MM.1S (cell line): Measurements from ENCODE around the gene PRKCA.

ENCODE experiments used
- DNase-seq: peaks from one replicate; pipeline ENCODE4 v3.0.0-alpha.2; 2015
- H2AFZ ChIP-seq: fragments of 300-600 bp; sonication (generic); 2 replicates; pipeline ENCODE4 v1.6.0; 2016; ENCODE audit warnings: antibody characterized with exemption, low read length
- H3F3A ChIP-seq: fragments of 300-600 bp; sonication (generic); 2 replicates; pipeline ENCODE4 v1.6.1; 2016; ENCODE audit warnings: mild to moderate bottlenecking, antibody characterized with exemption, low read length, moderate library complexity, mixed read lengths; ENCODE audit not compliant: insufficient read depth
- H3K27ac ChIP-seq: fragments of 300-600 bp; sonication (generic); 2 replicates; pipeline ENCODE4 v1.5.1; 2016; ENCODE audit warnings: mild to moderate bottlenecking, low read length
- H3K27me3 ChIP-seq: fragments of 300-600 bp; sonication (generic); replicated peaks from 2 replicates; pipeline ENCODE4 v1.6.0; 2016; ENCODE audit warnings: low read length; ENCODE audit not compliant: insufficient read depth
- H3K36me3 ChIP-seq: fragments of 300-600 bp; sonication (generic); replicated peaks from 2 replicates; pipeline ENCODE4 v1.6.1; 2016; ENCODE audit warnings: mild to moderate bottlenecking, low read length, mixed read lengths; ENCODE audit not compliant: insufficient read depth
- H3K4me1 ChIP-seq: fragments of 300-600 bp; sonication (generic); 2 replicates; pipeline ENCODE4 v1.6.1; 2016; ENCODE audit warnings: low read length, mixed read lengths
- H3K4me2 ChIP-seq: fragments of 300-600 bp; sonication (generic); 2 replicates; pipeline ENCODE4 v1.6.0; 2016; ENCODE audit warnings: low read depth, low read length
- H3K4me3 ChIP-seq: fragments of 300-600 bp; sonication (generic); 2 replicates; pipeline ENCODE4 v1.5.1; 2016; ENCODE audit warnings: low read length, mixed read lengths
- H3K79me2 ChIP-seq: fragments of 300-600 bp; sonication (generic); 2 replicates; pipeline ENCODE4 v1.6.1; 2016; ENCODE audit warnings: mixed run types, low read length, mixed read lengths
- H3K9ac ChIP-seq: fragments of 300-600 bp; sonication (generic); 2 replicates; pipeline ENCODE4 v1.6.1; 2016; ENCODE audit warnings: low read length, mixed read lengths
- H3K9me2 ChIP-seq: fragments of 300-600 bp; sonication (generic); replicated peaks from 2 replicates; pipeline ENCODE4 v1.6.1; 2016; ENCODE audit warnings: mild to moderate bottlenecking, low read length, mixed read lengths; ENCODE audit not compliant: insufficient read depth
- H3K9me3 ChIP-seq: fragments of 300-600 bp; sonication (generic); replicated peaks from 2 replicates; pipeline ENCODE4 v1.6.1; 2016; ENCODE audit warnings: mild to moderate bottlenecking, low read length, mixed read lengths; ENCODE audit not compliant: insufficient read depth
- H4K20me1 ChIP-seq: fragments of 300-600 bp; sonication (generic); 2 replicates; pipeline ENCODE4 v1.6.1; 2016; ENCODE audit warnings: mild to moderate bottlenecking, low read length, moderate library complexity, mixed read lengths; ENCODE audit not compliant: insufficient read depth
- EZH2 ChIP-seq: fragments of 300-600 bp; sonication (generic); optimal IDR thresholded peaks from 2 replicates; pipeline ENCODE3; 2017; ENCODE audit warnings: low read depth, mild to moderate bottlenecking, antibody characterized with exemption, low read length, mixed read lengths
- EZH2phosphoT487 ChIP-seq: fragments of 300-600 bp; sonication (generic); IDR thresholded peaks from 2 replicates; pipeline ENCODE4 v1.6.1; 2018; ENCODE audit warnings: antibody characterized with exemption, low read length
- TF ChIP-seq, protein P1 (sequence below): fragments of 300-600 bp; sonication (generic); IDR thresholded peaks from 2 replicates; pipeline ENCODE4 v1.5.1; 2016; ENCODE audit warnings: antibody characterized with exemption, low read length, mixed read lengths

Gene PRKCA

DNA sequence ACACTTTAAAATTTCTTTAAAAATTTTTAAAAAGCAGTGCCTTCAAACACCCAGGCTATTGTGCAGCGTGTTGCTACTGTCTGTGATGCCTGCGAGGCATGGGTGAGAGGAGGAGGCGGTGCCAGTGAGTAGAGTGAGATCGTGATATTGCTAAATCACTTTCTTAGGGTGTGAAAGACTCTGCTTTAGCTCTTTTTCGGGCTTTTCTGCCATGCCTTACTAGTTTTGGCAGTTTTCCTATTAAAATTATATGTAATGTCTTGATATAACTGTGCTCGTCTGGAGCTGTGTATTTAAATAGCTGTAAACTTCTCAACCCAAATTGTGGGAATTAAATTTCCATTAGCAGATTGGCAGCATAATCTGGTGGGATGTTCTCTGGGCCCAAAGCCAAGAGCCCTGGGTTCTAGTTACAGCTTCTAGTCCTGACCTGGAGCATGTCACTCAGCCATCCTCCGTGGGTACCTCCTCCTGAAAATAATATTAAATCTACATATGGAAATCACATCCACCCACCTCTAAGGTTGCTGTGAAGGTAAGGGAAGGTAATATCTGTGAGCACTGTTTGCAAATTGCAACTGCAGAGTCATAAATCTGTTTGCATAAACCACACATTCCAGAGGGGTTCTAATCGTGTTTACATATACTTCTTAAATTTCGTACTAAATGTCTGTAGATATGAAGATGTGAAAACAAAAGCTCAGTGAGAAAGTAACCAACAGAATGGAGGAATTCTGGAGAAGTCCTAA is 268.2 kb downstream of the PRKCA start:
- Histone ChIP-seq H3F3A (no peaks in the 10 kb centered on the region), H3K27me3 (no peaks in the 10 kb centered on the region), H3K4me3 (no peak overlapping the region), H3K9ac (no peak overlapping the region), H3K27ac (no peak overlapping the region), H3K4me1 (peaks cover 4% of the 10 kb centered on the region; the same call in 1 of the 2 replicates), H2AFZ (no peak overlapping the region), H3K36me3 (no peaks in the 10 kb centered on the region), H3K9me2 (no peaks in the 10 kb centered on the region), H3K4me2 (no peak overlapping the region), H4K20me1 (no peaks in the 10 kb centered on the region), H3K9me3 (no peaks in the 10 kb centered on the region), H3K79me2 (no peaks in the 10 kb centered on the region)
- DNase-seq = no peak
- TF ChIP-seq, protein P1, sequence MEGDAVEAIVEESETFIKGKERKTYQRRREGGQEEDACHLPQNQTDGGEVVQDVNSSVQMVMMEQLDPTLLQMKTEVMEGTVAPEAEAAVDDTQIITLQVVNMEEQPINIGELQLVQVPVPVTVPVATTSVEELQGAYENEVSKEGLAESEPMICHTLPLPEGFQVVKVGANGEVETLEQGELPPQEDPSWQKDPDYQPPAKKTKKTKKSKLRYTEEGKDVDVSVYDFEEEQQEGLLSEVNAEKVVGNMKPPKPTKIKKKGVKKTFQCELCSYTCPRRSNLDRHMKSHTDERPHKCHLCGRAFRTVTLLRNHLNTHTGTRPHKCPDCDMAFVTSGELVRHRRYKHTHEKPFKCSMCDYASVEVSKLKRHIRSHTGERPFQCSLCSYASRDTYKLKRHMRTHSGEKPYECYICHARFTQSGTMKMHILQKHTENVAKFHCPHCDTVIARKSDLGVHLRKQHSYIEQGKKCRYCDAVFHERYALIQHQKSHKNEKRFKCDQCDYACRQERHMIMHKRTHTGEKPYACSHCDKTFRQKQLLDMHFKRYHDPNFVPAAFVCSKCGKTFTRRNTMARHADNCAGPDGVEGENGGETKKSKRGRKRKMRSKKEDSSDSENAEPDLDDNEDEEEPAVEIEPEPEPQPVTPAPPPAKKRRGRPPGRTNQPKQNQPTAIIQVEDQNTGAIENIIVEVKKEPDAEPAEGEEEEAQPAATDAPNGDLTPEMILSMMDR = no peak
- TF ChIP-seq EZH2phosphoT487 = no peak
- no peak for TF ChIP-seq EZH2

DNA sequence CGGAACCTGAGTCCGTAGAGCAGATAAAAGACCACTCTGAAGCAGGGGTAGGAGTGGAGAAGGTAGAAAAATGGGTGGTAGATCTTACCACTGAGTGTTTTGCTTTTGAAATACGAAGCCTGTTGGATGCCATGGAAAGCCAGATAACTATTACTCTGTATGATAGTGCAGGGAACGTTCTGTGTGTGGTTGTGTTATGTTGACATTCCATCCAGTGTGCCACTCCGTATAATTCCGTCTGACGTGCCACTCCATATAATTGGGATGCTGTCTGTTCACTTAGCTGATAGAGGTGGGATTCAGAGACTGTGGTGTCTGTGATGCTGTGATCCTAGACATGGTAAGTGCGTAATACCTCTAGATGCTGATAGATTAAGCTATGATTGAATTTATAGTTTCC is 269.3 kb downstream of the PRKCA start:
- no peak overlapping the region for H3K9ac ChIP-seq
- H3F3A ChIP-seq = no peaks in the 10 kb centered on the region
- no peaks in the 10 kb centered on the region for H3K79me2 ChIP-seq
- H3K4me2 ChIP-seq = no peak overlapping the region
- no peaks in the 10 kb centered on the region for H3K36me3 ChIP-seq
- no peak overlapping the region for H2AFZ ChIP-seq
- no peaks in the 10 kb centered on the region for H4K20me1 ChIP-seq
- H3K4me3 ChIP-seq = no peak overlapping the region
- H3K9me2 ChIP-seq = no peaks in the 10 kb centered on the region
- H3K4me1 ChIP-seq = peaks cover 4% of the 10 kb centered on the region; the same call in 1 of the 2 replicates
- TF ChIP-seq EZH2 (no peak), EZH2phosphoT487 (no peak)
- TF ChIP-seq, protein P1 = no peak
- DNase-seq = no peak
- no peaks in the 10 kb centered on the region for H3K9me3 ChIP-seq
- H3K27me3 ChIP-seq = no peaks in the 10 kb centered on the region
- H3K27ac ChIP-seq = no peak overlapping the region

DNA sequence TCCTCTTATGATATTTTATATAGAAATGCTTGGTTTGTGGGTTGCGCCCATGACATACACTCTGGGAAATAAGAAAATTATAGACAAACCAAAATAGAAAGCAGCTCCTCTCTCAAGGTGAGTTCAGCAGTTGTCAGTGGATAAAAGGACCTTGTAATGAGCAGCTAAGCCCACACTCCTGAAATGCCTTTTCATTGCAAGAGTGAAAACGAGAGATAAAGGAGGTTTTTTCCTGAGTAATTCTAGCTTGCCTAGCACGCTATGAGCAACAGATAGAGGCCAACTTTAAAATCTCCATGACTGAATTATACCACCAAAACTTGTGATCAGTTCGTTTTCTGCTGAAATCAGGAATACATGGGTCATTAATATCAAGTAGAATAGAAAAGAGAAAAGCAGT is 270.7 kb downstream of the PRKCA start:
- no peaks in the 10 kb centered on the region for H3K9me3 ChIP-seq
- TF ChIP-seq, protein P1 = no peak
- TF ChIP-seq EZH2 (no peak), EZH2phosphoT487 (no peak)
- H2AFZ ChIP-seq = no peak overlapping the region
- H3K36me3 ChIP-seq = no peaks in the 10 kb centered on the region
- H3K9ac ChIP-seq = no peak overlapping the region
- no peak for DNase-seq
- no peaks in the 10 kb centered on the region for H3K27me3 ChIP-seq
- no peaks in the 10 kb centered on the region for H4K20me1 ChIP-seq
- H3K4me1 ChIP-seq = no peaks in the 10 kb centered on the region
- H3K4me2 ChIP-seq = no peak overlapping the region
- H3K79me2 ChIP-seq = no peaks in the 10 kb centered on the region
- H3K4me3 ChIP-seq = no peak overlapping the region
- H3F3A ChIP-seq = no peaks in the 10 kb centered on the region
- H3K27ac ChIP-seq = no peak overlapping the region
- no peaks in the 10 kb centered on the region for H3K9me2 ChIP-seq
